RPMI7951 (cell line): ENCODE measurements around the gene RBL1. TPM values are rescaled to one million over a fixed set of nuclear protein-coding genes. Genes with fewer than 3 reads are reported as not detected.

Experiments
- DNase-seq: peaks from one replicate; pipeline ENCODE4 v3.0.0-alpha.2; 2012; ENCODE audit warnings: low read depth
- total RNA-seq: library from RNA; depleted of rRNA; stranded (reverse); fragments of >200 nt; shearing (Covaris generic); gene quantifications from 2 replicates; pipeline ENCODE4 v1.2.3, GENCODE V29; 2014; rRNA removed

Gene RBL1
- total RNA-seq, 1 experiment from 2014 or later: 36.5 TPM

DNA sequence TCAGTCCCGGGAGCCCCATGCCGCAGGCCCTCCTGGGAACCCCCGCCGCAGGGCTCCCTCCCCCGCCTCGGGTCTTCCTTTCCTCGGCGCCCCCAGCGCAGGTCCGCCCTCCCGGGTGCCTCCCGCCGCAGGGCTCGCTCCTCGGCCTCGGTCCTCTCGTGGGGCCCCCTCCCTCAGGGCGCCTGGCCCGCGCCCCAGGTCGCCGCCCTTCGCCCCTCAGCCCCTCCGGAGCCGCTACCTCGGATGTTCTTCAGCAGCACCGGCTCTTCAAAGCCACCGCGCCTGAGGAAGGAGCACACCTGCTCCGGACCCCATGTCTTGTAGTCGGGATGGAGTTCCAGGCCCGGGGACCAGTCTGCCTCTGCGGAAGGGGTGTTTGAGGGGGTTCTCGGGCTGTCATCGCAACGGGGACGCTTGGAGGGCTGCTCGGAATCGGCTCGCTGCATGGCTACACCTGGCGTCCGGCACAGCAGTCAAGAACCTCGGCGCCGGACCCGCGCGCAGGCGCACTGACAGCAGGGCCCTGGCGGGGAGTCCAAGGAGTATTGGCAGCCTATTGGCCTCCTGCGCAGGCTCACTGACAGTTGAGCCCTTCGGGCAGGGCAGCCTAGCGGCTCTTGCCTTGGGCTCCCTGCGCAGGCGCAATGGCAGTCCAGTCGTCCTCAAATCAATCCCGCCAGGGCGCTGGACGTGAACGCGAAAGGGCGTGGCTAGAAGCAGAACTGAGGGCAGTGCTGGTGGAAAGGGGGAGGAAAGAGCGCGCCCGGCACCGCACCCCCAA is 144.4 kb downstream of the RBL1 start, which contains the start of gene SAMHD1:
Gene SAMHD1, minus strand, starts transcription at position 511 of the 781 bp plus-strand sequence. Its CDS starts 65 bp downstream, at position 446.
- DNase-seq: peak; percentile 98

DNA sequence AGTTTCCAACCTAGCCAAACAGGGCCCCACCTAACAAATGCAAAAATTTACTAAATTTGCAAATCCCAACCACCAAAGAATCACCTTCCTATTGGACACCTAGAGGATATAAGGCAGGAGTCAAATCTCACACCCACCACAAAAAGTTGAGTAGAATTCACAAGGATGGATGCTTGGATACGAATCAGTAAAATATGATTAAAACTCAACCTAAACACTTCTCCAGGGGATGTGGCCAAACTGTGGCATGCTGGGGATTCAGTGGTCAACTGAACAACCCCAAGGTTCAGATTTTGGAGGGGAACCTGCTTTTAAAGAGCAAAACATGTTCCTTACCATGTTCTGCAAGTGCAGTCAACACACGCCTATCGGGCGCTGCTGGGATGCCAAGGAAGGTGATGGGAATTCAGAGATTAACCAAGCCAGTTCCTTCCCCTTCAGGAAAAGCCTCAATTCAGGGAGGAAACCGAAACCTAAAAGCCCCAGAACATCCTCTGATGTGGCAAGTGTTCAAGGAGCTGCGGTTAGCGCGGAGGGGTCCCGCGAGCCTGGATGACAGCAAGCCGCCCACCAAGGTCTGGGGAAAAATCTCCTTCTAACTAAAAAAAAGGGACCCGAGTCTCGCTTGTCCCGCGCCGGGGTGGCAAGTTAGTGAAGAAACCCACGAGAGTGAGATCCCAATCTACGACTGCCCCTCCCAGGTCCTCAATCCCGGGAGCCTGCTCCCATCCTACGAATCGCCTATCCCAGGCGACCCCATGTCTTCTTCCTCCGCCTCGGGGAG is 145.2 kb downstream of the RBL1 start:
- peak; percentile 75 for DNase-seq

Other genes with a start within 250 kb of the RBL1 start
- 0.39 TPM in 1 of 2 replicates, not detected in the other for gene TLDC2, start 219.9 kb downstream of the RBL1 start, total RNA-seq
- gene SAMHD1, start 144.3 kb downstream of the RBL1 start, total RNA-seq: 55.5 and 61.1 TPM in 2 replicates
- 527 and 744 TPM in 2 replicates for gene RPN2, start 83.3 kb upstream of the RBL1 start, total RNA-seq
- gene MROH8, start 83.6 kb upstream of the RBL1 start, total RNA-seq: 0.10 and 1.3 TPM in 2 replicates
- gene GHRH, start 165.8 kb upstream of the RBL1 start, total RNA-seq: not detected in 2 replicates
- gene MANBAL, start 193.7 kb upstream of the RBL1 start, total RNA-seq: 28.1 and 28.9 TPM in 2 replicates